Ishikawa (cell line): ENCODE results near the gene CYTL1.

Experiments used
- CEBPB ChIP-seq: IDR thresholded peaks from 2 replicates; pipeline ENCODE4 v1.6.1; 2012
- CREB1 ChIP-seq: IDR thresholded peaks from 2 replicates; pipeline ENCODE4 v1.6.1; 2012; ENCODE audit warnings: low read depth
- EGR1 ChIP-seq: IDR thresholded peaks from 2 replicates; pipeline ENCODE4 v1.6.1; 2012
- EP300 ChIP-seq: IDR thresholded peaks from 2 replicates; pipeline ENCODE4 v1.6.1; 2012; ENCODE audit warnings: borderline replicate concordance
- FOXM1 ChIP-seq: IDR thresholded peaks from 2 replicates; pipeline ENCODE4 v1.6.1; 2012; ENCODE audit warnings: low read depth, borderline replicate concordance
- MAX ChIP-seq: IDR thresholded peaks from 2 replicates; pipeline ENCODE4 v1.6.1; 2012
- NFIC ChIP-seq: IDR thresholded peaks from 2 replicates; pipeline ENCODE4 v1.6.1; 2012
- RAD21 ChIP-seq: IDR thresholded peaks from 2 replicates; pipeline ENCODE4 v1.6.1; 2012; ENCODE audit warnings: low read depth
- REST ChIP-seq: IDR thresholded peaks from 2 replicates; pipeline ENCODE4 v1.6.1; 2012; ENCODE audit warnings: low read depth, mild to moderate bottlenecking
- TAF1 ChIP-seq: IDR thresholded peaks from 2 replicates; pipeline ENCODE4 v1.6.1; 2012; ENCODE audit warnings: low read depth, mild to moderate bottlenecking
- TCF12 ChIP-seq: IDR thresholded peaks from 2 replicates; pipeline ENCODE4 v1.6.1; 2012; ENCODE audit warnings: low read depth
- TEAD4 ChIP-seq: IDR thresholded peaks from 2 replicates; pipeline ENCODE4 v1.6.1; 2012
- YY1 ChIP-seq: IDR thresholded peaks from 2 replicates; pipeline ENCODE4 v1.6.1; 2012; ENCODE audit warnings: low read depth
- ZBTB7A ChIP-seq: IDR thresholded peaks from 2 replicates; pipeline ENCODE4 v1.6.1; 2012; ENCODE audit warnings: low read depth
- TF ChIP-seq, protein P1 (sequence below): IDR thresholded peaks from 2 replicates; pipeline ENCODE4 v1.6.1; 2012

The CYTL1 gene

GRCh38 chr4:4980621-4981230, 38.5 kb downstream of the CYTL1 start:
- TF ChIP-seq YY1, result no peak
- no peak for TF ChIP-seq EGR1
- TF ChIP-seq CEBPB, result no peak
- TF ChIP-seq FOXM1, result no peak
- no peak for TF ChIP-seq CREB1
- no peak for TF ChIP-seq MAX
- no peak for TF ChIP-seq EP300
- no peak for TF ChIP-seq TCF12
- no peak for TF ChIP-seq RAD21
- no peak for TF ChIP-seq REST
- no peak for TF ChIP-seq TAF1
- TF ChIP-seq TEAD4, result no peak
- no peak for TF ChIP-seq NFIC
- TF ChIP-seq ZBTB7A, result no peak

- TF ChIP-seq, protein P1, sequence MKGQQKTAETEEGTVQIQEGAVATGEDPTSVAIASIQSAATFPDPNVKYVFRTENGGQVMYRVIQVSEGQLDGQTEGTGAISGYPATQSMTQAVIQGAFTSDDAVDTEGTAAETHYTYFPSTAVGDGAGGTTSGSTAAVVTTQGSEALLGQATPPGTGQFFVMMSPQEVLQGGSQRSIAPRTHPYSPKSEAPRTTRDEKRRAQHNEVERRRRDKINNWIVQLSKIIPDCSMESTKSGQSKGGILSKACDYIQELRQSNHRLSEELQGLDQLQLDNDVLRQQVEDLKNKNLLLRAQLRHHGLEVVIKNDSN, result no peak
- TF ChIP-seq EP300 (no peak), TAF1 (no peak), NFIC (no peak), REST (no peak), EGR1 (no peak)
Observed at GRCh38 chr4:4979971-4980370, 39.3 kb downstream of the CYTL1 start.

DNA sequence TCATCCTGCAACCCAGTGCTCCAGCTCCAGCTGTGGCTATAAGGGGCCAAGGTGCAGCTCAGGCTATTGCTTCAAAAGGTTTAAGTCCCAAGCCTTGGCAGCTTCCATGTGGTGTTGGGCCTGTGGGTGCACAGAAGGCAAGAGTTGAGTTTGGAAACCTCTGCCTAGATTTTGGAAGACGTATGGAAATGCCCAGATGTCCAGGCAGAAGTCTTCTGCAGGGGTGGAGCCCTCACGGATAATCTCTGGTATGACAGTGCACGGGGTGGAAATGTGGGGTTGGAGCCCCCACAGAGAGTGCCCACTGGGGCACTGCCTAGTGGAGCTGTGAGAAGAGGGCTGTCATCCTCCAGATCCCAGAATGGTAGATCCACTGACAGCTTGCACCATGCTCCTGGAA, 44.5 kb downstream of the CYTL1 start:
- TF ChIP-seq TEAD4 (no peak), TCF12 (no peak), MAX (no peak), FOXM1 (no peak), ZBTB7A (no peak), YY1 (no peak), EGR1 (no peak), RAD21 (no peak), CREB1 (no peak), NFIC (no peak), CEBPB (no peak), EP300 (no peak)

DNA sequence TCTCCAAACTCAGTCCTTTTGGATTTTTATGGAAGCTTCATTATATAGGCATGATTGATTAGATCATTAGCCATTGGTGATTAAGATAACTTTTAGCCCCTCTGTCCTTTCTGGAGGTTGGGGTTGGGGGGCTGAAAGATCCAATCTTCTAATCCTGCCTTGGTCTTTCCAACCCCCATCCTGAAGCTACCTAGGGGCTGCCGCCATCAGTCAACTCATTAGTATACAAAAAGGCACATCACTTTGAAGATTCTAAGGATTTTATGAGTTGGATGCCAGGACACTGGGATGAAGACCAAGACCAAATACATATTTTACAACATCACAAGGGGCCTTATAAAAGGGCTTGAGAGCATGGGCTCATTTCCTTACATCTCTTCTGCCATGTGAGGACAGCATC, 47.5 kb downstream of the CYTL1 start:
- TF ChIP-seq NFIC, result no peak
- TF ChIP-seq TEAD4, result no peak
- no peak for TF ChIP-seq CREB1
- TF ChIP-seq TCF12, result no peak
- no peak for TF ChIP-seq FOXM1
- no peak for TF ChIP-seq EP300
- TF ChIP-seq REST, result no peak
- no peak for TF ChIP-seq EGR1
- no peak for TF ChIP-seq YY1
- TF ChIP-seq CEBPB, result no peak
- no peak for TF ChIP-seq RAD21
- TF ChIP-seq, protein P1, result no peak
- no peak for TF ChIP-seq MAX
- no peak for TF ChIP-seq TAF1
- TF ChIP-seq ZBTB7A, result no peak
